GM21528 (cell line): ENCODE results near the gene USH2A.
"Not testable (repeated sequence)": the region's sequence is repeated elsewhere in the genome, so short reads cannot be mapped to it uniquely, and the experiment has no call there.

Experiments used
- ATAC-seq: cut with Tn5 transposase; IDR thresholded peaks from one replicate; pipeline ENCODE4 v1.9.1; 2021; ENCODE audit warnings: mild to moderate bottlenecking, moderate library complexity; ENCODE audit not compliant: unreplicated experiment, low FRiP score

Gene USH2A

DNA sequence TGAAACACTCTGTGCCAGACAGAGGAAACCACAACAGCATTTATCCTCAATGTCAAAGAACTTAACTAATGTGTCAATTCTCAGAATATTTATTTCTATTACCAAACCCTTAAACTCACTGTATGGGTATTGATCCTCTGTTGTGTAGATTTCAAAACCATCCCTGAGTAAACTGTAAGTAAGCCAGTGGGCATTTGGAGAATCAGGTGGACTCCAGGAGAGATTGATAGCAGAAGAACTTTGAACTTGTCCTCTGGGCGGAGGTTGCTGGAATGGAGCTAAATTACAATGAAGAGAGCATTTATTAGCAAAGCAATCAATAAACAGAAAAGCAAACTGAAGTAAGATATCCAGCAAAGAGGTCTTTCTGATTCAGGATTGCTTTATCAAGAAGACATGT, 216.1 kb downstream of the USH2A start:
- no peak for ATAC-seq

DNA sequence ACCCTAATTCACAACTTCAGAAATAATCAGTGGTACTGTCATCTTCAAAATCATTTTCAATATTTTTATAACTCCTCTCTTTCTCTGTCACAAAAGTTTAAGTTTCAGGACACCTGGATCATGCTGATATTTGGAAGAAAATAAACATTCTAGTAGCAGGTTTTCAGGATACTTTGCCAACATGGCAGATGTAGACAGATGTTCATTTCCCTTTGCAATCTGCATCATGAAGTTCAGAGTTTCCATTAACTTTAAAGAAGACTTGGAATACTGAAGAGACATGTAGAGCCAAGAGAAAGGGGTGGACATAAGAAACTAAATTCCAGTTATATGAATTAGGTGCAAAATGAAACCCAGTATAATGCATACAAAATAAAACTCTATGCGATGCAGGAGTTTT, 218.1 kb downstream of the USH2A start:
- no peak for ATAC-seq

DNA sequence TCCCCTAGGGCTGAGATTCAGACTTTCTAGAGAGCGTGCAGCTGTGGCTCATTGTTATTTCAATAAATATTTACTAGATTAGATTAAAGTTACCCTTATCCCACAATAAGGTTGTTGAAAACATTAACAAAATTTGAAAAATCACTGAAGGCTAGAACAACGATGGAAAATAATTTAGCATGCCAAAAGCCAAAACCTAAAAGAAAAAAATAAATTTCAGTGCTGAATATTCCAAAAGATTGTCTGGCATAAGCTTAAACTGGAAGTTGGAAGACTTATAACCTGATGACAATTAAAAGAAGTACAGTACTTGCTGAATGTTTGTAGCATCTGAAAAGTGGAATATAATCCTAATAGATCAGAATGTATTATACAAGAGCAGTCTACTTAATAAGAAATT, 221.3 kb downstream of the USH2A start:
- no peak for ATAC-seq

DNA sequence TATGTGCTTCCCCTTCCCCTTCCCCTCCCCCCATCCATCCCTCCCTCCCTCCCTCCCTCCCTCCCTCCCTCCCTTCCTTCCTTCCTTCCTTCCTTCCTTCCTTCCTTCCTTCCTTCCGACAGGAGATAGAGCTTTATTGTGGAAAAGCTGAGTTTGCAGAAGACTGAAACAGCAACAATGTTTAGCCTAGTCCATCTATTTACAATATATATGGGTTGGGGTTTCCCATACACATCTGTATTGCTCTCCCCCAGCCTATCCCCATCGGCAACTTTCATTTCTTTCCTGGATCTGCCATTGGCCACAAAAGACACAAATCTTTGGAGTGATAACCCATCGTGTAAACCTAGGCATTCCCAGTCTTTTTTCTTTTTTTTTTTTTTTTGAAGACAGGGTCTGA, 222.3 kb downstream of the USH2A start:
- no peak for ATAC-seq

GRCh38 chr1:216194721-216195120, 228.5 kb downstream of the USH2A start:
- ATAC-seq, result no peak

GRCh38 chr1:216193839-216194443, 229.3 kb downstream of the USH2A start:
- no peak for ATAC-seq

- no peak for ATAC-seq
These were observed 232.8 kb downstream of the USH2A start for GRCh38 chr1:216190438-216190837.

GRCh38 chr1:216186816-216187215, 236.4 kb downstream of the USH2A start:
- no peak for ATAC-seq

GRCh38 chr1:216186141-216186540, 237.1 kb downstream of the USH2A start:
- no peak for ATAC-seq

DNA sequence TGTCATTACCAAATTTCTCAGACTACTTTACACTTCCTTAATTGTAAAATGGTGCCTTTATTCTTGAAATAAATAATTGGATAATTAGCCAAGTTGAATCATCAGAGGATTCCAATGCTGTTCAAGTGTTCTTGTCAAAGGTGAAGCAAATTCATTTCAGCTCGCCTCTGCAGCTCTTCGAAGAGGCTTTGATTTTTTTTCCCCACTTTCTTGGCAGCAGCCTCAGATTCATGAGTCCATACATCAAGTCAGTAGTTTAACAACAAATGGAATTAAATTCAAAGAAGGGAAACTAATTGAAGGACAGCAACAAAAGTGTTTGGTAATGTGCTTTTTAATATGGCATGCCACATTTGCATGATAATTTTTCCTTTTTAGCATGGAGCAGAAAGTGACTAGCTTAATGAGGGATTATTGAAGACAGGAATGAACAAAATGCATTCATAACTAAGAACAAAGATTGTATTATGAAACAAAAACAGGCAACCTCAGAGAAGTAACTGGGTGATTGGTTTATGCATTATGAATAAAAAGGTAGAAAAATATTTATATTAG, 239.0 kb downstream of the USH2A start:
- ATAC-seq, result no peak

- no peak for ATAC-seq
These were observed 239.8 kb downstream of the USH2A start for GRCh38 chr1:216183454-216183853.

GRCh38 chr1:216183007-216183406, 240.2 kb downstream of the USH2A start:
- ATAC-seq, result no peak

DNA sequence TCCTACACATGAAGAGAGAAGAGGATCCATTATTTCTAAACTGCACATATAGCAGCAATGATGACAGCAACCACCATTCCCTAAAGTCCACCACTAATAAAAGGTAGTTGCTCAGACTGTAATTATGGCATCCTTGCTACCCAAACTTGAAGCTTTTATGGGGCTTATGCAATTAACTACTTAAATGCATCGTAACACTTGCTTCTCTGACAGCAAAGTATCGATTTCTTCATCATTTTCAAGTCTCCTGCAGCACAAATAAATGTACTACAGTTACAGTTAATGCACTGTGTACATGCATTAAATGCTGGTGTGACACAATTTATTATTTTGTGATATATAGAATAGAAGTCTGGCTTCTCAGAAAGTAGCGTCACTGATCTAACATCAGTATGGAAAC, 241.7 kb downstream of the USH2A start:
- ATAC-seq, result no peak

- ATAC-seq, result no peak
These were observed 245.0 kb downstream of the USH2A start for GRCh38 chr1:216178281-216178680.

- no peak for ATAC-seq
These were observed 246.3 kb downstream of the USH2A start for GRCh38 chr1:216176970-216177369.

DNA sequence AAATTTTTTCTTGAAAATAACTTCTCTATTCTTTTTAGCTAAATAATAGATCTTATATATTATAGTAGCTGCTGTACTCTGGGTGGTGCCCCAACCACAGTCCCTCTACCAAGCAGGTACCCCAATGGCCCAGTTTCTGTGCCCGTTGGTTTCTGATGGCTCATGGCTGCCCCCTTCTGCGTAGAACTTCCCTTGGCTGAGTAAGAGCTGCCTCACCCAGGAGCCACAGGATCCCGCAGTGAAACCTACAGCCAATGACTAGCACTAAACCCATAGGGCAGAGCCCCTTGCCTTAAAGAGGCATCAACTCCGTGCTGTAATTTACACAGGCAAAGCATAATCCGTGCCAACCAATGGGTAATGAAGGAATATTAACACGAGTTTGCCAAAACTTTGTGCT, 247.5 kb downstream of the USH2A start:
- no peak for ATAC-seq

DNA sequence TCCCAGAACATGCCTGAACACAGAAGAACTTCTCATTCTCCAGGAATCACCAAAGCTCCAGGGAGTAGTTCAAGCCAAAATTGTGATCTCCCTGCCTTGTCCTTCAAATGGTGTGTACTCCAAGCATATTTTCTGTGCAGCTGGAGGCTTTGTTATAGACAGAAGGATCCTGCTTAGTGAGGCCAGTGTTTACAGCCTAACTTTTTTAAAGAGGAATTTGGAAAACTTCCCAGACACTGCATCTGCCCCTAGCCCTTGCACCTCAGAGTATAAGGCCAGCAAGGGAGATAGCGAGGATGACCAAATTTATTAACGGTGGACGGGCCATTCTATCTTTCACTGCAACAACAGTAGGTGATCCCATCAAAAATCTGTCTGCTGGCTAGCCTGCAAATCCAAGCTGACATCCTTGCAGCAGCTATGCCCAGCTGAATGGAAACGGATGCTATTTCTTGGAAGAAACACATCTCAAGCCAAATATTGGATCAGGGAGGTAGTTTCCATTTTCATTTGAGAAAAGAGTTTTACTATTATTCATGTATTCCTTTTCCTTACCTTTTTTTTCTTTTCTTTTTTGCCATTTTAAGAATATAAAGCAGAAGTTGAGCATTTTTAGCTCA, 249.8 kb downstream of the USH2A start:
- ATAC-seq, result no peak

GRCh38 chr1:216169351-216169750, 253.9 kb downstream of the USH2A start:
- no peak for ATAC-seq

- no peak for ATAC-seq
These were observed 254.7 kb downstream of the USH2A start for GRCh38 chr1:216168546-216168945.

DNA sequence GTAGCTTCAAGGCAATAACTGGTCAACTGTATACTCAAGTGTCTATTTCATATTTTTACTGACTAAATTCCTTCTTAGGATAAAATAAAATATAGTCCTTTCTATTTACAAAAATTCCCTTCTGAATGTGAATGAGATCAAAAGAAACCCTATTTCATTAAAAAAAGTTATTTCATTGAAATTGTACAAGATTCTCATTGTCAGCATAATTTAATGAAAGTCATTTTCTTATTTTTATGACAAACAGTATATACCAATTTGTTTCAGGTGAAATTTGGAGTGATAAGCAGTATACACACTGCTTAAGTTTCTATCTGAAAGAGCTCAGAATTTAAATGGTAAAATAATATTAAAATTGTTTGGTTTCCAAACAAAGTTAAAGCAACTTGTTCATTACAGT, 269.2 kb downstream of the USH2A start:
- ATAC-seq, result no peak

- no peak for ATAC-seq
These were observed 270.1 kb downstream of the USH2A start for GRCh38 chr1:216153130-216153529.

GRCh38 chr1:216145451-216146018, 277.7 kb downstream of the USH2A start:
- ATAC-seq, result not testable (repeated sequence)
